GM12878 (cell line): ENCODE results near the gene TBC1D9B. TPM values are rescaled to one million over a fixed set of nuclear protein-coding genes. Genes with fewer than 3 reads are reported as not detected.

ENCODE experiments used
- EP300 ChIP-seq, 2 experiments: fragments of 150-350 bp in 1 of 2; IDR thresholded peaks; 2 replicates each; pipeline ENCODE4 v1.6.1; 2011 to 2012; ENCODE audit warnings: low read depth in 2 of 2, low read length in 2 of 2, borderline replicate concordance in 1 of 2, improper control_type of control experiment in 1 of 2, inconsistent platforms in 1 of 2; ENCODE audit not compliant: control insufficient read depth in 1 of 2
- EZH2 ChIP-seq: IDR thresholded peaks from 2 replicates; pipeline ENCODE4 v1.6.1; 2012; ENCODE audit warnings: low read depth, mild to moderate bottlenecking, control low read depth, inconsistent platforms, low read length, borderline replicate concordance; ENCODE audit not compliant: control insufficient read depth
- KAT2A ChIP-seq: conservative IDR thresholded peaks from 2 replicates; pipeline ENCODE4 v1.6.1; 2011; ENCODE audit warnings: low read depth, low read length; ENCODE audit not compliant: control insufficient read depth
- TBL1XR1 ChIP-seq: IDR thresholded peaks from 2 replicates; pipeline ENCODE4 v1.6.1; 2012; ENCODE audit warnings: low read depth, low read length, improper control_type of control experiment
- polyA plus RNA-seq, 11 experiments: library from polyadenylated mRNA; depleted of rRNA in 4 of 11; unstranded in 6 of 11; stranded (reverse) in 5 of 11; fragments of >200 nt; fragmentation: Nextera tagmentation in 4 of 11; fragmentation: Illumina TruSeq in 1 of 11; extraction: Ambion mirVana in 4 of 11; extraction: Trizol in 1 of 11; gene quantifications; 1 replicate in 1 of 11; 2 replicates in 10 of 11; pipeline versions ENCODE4 v1.2.1 to v1.2.3, GENCODE V29; 2011 to 2016; ENCODE audit warnings: inconsistent platforms in 2 of 11, missing spikeins in 2 of 11, low read depth in 1 of 11
- total RNA-seq, 4 experiments: library from RNA; depleted of rRNA in 3 of 4; stranded (reverse); fragments of >200 nt in 3 of 4; fragmentation: Illumina TruSeq in 1 of 4; extraction: Trizol in 1 of 4; gene quantifications; 2 replicates each; pipeline versions ENCODE4 v1.2.1 to v1.2.3, GENCODE V29; 2013 to 2021
- TF ChIP-seq, protein P1 (sequence below): fragments of 450-650 bp; IDR thresholded peaks from 2 replicates; pipeline ENCODE4 v1.6.1; 2017; ENCODE audit warnings: mild to moderate bottlenecking, moderate library complexity
- TF ChIP-seq, protein P2 (sequence below): fragments of 450-650 bp; IDR thresholded peaks from 2 replicates; pipeline ENCODE4 v1.6.1; 2014; ENCODE audit warnings: mild to moderate bottlenecking

TBC1D9B gene
- total and polyA plus RNA-seq, 10 of the 15 experiments (the other 5 are each of a cell fraction or from before 2014, with no cell fraction given), result 4.0 to 74.2 (median 34.6) TPM

DNA sequence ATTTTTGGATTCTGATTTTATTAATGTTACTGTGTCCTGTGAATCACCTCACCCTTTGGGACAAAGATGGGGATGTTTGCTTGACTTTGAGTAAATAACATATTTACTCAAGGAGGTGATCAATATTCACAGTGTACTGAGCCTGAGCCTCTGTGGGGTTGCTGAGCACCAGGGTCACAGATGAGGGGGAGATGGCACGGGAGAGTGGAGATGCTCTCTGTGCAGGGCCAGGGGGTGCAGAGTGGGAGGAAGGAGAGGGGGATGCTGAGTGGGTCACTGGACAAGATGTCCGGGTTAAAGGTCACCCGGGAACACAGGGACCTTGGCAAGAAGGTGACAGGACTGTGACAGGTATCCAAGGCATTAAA lies 83.0 kb downstream of the TBC1D9B start (continued):
- TF ChIP-seq, protein P1, sequence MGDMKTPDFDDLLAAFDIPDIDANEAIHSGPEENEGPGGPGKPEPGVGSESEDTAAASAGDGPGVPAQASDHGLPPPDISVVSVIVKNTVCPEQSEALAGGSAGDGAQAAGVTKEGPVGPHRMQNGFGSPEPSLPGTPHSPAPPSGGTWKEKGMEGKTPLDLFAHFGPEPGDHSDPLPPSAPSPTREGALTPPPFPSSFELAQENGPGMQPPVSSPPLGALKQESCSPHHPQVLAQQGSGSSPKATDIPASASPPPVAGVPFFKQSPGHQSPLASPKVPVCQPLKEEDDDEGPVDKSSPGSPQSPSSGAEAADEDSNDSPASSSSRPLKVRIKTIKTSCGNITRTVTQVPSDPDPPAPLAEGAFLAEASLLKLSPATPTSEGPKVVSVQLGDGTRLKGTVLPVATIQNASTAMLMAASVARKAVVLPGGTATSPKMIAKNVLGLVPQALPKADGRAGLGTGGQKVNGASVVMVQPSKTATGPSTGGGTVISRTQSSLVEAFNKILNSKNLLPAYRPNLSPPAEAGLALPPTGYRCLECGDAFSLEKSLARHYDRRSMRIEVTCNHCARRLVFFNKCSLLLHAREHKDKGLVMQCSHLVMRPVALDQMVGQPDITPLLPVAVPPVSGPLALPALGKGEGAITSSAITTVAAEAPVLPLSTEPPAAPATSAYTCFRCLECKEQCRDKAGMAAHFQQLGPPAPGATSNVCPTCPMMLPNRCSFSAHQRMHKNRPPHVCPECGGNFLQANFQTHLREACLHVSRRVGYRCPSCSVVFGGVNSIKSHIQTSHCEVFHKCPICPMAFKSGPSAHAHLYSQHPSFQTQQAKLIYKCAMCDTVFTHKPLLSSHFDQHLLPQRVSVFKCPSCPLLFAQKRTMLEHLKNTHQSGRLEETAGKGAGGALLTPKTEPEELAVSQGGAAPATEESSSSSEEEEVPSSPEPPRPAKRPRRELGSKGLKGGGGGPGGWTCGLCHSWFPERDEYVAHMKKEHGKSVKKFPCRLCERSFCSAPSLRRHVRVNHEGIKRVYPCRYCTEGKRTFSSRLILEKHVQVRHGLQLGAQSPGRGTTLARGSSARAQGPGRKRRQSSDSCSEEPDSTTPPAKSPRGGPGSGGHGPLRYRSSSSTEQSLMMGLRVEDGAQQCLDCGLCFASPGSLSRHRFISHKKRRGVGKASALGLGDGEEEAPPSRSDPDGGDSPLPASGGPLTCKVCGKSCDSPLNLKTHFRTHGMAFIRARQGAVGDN, result no peak
- TF ChIP-seq TBL1XR1 (no peak), KAT2A (no peak), EZH2 (no peak), EP300 (IDR thresholded peaks at IDR 0.05; ENCODE audit: borderline replicate concordance in 1 of 2, control insufficient read depth in 1 of 2, low read depth in 2 of 2, low read length in 2 of 2) (no peak)
- TF ChIP-seq, protein P2, sequence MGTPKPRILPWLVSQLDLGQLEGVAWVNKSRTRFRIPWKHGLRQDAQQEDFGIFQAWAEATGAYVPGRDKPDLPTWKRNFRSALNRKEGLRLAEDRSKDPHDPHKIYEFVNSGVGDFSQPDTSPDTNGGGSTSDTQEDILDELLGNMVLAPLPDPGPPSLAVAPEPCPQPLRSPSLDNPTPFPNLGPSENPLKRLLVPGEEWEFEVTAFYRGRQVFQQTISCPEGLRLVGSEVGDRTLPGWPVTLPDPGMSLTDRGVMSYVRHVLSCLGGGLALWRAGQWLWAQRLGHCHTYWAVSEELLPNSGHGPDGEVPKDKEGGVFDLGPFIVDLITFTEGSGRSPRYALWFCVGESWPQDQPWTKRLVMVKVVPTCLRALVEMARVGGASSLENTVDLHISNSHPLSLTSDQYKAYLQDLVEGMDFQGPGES, result no peak
